GM12873 (cell line): ENCODE data around the gene SLC13A3.

ENCODE experiments used
- TF ChIP-seq, protein P1 (sequence below): IDR thresholded peaks from 2 replicates; pipeline ENCODE4 v1.5.1; 2012; ENCODE audit warnings: low read depth, mild to moderate bottlenecking, moderate library complexity, low read length, control low read depth; ENCODE audit not compliant: insufficient read depth; ENCODE audit errors: missing control alignments

The SLC13A3 gene

DNA sequence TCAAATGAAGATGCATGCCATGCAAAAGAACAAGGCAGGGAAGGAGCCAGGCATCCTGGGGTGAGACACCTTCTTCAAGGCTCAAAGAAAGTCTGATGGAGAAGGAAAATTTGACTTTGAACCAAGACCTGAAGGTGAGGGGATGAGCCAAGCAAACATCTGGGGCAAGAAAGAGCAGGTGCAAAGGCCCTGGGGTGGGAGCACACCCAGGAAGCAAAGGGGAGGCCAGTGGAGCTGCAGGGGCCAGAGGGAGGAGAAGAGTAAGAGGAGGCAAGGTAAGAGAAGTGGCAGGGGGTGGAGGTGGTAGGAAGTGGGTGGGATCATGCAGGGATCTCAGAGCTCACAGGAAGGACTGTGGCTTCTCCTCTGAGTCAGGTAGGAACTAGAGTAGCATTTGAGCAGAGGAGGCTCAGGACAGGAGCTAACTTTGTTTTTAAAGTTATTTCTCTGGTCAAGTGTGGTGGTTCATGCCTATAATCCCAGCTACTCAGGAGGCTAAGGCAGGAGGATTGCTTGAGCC lies 49.6 kb downstream of the SLC13A3 start:
- TF ChIP-seq, protein P1, sequence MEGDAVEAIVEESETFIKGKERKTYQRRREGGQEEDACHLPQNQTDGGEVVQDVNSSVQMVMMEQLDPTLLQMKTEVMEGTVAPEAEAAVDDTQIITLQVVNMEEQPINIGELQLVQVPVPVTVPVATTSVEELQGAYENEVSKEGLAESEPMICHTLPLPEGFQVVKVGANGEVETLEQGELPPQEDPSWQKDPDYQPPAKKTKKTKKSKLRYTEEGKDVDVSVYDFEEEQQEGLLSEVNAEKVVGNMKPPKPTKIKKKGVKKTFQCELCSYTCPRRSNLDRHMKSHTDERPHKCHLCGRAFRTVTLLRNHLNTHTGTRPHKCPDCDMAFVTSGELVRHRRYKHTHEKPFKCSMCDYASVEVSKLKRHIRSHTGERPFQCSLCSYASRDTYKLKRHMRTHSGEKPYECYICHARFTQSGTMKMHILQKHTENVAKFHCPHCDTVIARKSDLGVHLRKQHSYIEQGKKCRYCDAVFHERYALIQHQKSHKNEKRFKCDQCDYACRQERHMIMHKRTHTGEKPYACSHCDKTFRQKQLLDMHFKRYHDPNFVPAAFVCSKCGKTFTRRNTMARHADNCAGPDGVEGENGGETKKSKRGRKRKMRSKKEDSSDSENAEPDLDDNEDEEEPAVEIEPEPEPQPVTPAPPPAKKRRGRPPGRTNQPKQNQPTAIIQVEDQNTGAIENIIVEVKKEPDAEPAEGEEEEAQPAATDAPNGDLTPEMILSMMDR, result no peak

DNA sequence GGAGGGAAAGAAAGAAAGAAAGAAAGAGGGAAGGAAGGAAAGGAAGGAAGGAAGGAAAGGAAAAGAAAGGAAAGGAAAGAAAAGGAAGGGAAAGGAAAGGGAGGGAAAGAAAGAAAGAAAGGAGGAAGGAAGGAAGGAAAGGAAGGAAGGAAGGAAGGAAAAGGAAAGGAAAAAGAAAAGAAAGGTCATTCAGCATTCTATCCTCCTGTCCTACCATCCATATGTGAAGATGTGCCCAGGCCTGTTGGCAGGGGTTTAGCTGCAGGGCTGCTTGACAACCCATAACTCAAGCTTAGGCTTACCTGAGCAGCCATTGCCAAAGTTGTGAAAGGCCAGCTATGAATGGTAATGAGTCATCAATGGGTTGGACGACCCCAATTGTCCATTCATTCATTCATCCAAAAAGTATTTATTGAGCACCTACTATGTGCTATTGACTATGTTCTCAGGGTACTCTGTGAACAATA lies 50.9 kb downstream of the SLC13A3 start:
- TF ChIP-seq, protein P1, result no peak

DNA sequence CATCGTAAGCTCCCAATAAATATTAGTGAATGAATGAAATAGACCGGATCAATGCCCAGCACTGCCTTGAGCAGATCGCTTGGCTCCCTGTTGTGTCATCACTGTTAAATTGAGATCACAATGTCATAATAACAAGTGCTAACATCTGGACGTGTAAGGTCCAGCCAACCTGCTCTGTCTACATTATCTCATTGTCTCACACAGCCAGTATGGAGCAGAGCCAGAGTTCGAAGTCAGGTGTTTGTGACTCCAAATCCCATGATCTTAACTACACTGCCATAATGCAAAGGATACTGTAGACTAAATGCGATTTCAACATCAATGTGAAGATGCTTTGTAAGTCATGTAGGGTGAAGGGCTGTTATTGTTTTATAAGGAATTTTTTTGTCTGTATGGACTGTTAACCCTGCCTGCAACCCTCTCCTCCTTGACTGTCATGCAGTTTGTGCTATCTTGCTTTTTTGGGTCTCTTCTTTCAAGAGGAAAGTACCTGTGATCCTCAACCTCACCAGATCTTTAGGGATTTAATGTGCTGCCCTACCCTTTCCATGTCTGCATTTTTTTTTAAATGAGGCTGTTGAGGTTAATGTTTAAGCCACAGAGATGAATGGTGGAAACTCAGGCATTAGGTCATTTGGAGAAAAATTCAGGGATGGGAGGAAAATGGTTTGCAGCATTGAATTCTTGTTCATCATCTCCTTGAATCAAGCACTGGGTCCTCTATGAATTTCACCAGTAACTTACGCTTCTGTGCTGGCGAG lies 51.9 kb downstream of the SLC13A3 start:
- TF ChIP-seq, protein P1, result no peak

DNA sequence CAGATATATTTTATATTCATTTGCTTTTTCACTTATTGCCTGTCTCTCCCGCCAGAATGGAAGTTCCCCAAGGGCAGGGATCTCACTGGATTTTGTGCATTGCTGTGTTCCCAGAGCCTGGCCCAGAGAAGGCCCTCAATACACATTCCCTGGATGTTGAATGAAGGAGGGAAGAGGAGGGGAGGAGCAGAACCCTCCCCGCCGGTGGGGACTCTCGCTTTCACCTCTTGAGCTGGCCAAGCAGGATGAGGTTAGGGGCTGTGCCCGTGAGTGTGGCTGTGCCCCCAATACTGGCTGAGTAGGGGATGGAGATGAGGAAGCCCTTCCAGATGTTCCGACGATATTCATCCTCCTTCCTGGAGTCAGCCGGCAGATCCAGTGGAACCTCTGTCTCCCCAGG lies 55.3 kb downstream of the SLC13A3 start:
- TF ChIP-seq, protein P1, result no peak

DNA sequence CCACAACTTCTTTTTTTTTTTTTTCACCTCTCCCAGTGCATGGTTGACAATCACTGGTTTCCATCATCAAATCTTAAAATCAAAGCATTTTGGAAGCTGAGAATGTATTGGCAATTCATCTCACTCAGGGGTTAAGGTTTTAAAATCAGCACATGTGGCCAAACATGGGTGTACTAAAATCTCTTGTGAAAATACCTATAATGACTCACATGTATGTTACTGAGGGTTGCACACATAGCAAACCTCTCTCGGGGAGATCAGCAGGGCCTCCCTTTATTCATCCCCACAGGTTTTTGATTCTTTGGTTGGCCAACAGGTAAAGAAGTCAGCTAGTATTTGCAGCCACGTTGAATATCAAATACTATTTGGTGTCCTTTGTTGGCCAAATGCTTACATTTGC lies 56.5 kb downstream of the SLC13A3 start:
- TF ChIP-seq, protein P1, result no peak

DNA sequence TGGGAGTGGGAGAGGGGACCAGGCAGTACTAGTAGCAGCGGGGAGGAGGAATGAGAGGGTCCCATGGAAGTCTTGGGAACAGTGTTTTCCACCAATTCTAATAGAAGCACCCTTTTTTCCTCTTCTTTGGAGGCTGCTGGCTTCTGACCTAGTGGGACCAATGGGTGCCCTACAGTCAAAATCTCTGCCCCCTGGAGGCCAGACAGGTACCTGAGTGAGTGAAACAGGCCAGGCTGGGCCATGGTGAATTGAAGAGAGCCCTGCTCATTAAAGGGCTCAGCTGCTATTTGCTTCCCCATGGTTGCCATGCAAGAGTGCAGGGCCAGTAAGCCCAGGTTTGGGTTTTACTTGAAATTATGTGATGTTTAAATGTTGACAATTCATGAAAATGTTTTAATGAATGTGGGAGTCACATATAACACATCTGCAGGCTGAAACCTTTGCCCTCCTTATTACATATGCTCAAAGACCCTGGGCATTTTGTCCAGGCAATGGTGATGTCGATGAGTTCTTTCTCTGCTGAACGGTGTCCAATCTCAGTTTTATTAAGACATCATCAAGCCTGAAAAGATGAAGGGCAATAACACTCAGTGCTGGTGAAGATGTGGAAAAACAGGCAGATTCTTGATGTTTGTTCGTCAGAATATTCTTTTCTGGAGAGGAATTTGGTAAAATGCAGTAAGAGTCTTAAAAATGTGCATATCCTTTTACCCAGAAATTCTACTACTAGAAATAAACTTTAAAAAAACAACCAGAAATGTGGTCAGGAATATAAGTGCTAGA lies 58.5 kb downstream of the SLC13A3 start:
- TF ChIP-seq, protein P1, result peak; percentile 55

DNA sequence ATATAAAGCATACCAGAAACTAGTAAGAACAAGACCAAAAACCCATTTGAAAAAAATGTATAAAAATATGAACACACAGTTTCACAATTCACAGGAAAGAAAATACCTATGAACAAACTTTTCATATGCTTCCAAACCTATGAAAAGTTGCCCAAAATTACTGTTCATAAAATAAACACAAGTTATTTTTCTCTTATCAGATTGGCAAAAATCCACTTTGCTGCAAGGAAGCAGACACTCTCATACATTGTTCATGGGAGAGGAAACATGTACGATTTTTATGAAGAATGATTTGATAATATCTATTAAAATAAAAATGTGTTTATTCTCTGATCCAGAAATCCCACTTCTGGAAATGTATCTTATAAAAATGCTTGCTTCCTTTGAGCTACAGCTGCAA lies 60.8 kb downstream of the SLC13A3 start:
- TF ChIP-seq, protein P1, result no peak
